Endothelial cell (in vitro differentiated cells): ENCODE measurements around the gene IRF9. TPM values are rescaled to one million over a fixed set of nuclear protein-coding genes. Genes with fewer than 3 reads are reported as not detected.

Experiments used
- DNase-seq: peaks from one replicate; pipeline ENCODE4 v3.0.0; 2021; ENCODE audit warnings: low spot score
- H3K27ac Mint-ChIP-seq: one replicate; pipeline ENCODE4 v1.8.0; 2021; ENCODE audit warnings: mixed read lengths, inconsistent platforms; ENCODE audit not compliant: unreplicated experiment
- H3K27me3 Mint-ChIP-seq: one replicate; pipeline ENCODE4 v1.8.0; 2021; ENCODE audit warnings: mild to moderate bottlenecking, moderate library complexity, mixed read lengths, inconsistent platforms; ENCODE audit not compliant: unreplicated experiment
- H3K36me3 Mint-ChIP-seq: one replicate; pipeline ENCODE4 v1.8.0; 2021; ENCODE audit warnings: mild to moderate bottlenecking, low read depth, mixed read lengths, inconsistent platforms; ENCODE audit not compliant: unreplicated experiment
- H3K4me1 Mint-ChIP-seq: one replicate; pipeline ENCODE4 v1.8.0; 2021; ENCODE audit warnings: mild to moderate bottlenecking, mixed read lengths, inconsistent platforms; ENCODE audit not compliant: unreplicated experiment
- H3K4me3 Mint-ChIP-seq: one replicate; pipeline ENCODE4 v1.8.0; 2021; ENCODE audit warnings: mild to moderate bottlenecking, mixed read lengths, inconsistent platforms; ENCODE audit not compliant: unreplicated experiment
- H3K9me3 Mint-ChIP-seq: one replicate; pipeline ENCODE4 v1.8.0; 2021; ENCODE audit warnings: mixed read lengths, inconsistent platforms; ENCODE audit not compliant: unreplicated experiment
- total RNA-seq: library from RNA; stranded (reverse); fragmentation: NEBNext Ultra II Directional; extraction: Animal tissue kit (Norgen Biotek cat#: 25700); gene quantifications from one replicate; pipeline ENCODE4 v1.2.1, GENCODE V29; 2021; ENCODE audit not compliant: unreplicated experiment
- TF ChIP-seq, protein P1 (sequence below): fragments of 200-600 bp; sonication (generic); IDR thresholded peaks from one replicate; pipeline ENCODE4 v1.5.0; 2021; ENCODE audit warnings: antibody characterized with exemption; ENCODE audit not compliant: unreplicated experiment

Gene IRF9
- total RNA-seq, 1 donor from 2014 or later: 25.7 TPM

DNA sequence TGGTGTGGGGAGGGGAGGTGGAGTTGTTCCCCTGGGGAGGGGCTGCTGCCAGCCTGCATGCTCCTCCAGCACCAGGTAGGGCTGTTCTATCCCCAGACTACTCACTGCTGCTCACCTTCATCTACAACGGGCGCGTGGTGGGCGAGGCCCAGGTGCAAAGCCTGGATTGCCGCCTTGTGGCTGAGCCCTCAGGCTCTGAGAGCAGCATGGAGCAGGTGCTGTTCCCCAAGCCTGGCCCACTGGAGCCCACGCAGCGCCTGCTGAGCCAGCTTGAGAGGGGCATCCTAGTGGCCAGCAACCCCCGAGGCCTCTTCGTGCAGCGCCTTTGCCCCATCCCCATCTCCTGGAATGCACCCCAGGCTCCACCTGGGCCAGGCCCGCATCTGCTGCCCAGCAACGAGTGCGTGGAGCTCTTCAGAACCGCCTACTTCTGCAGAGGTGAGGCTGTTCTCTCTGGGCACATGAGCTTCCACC lies 3.5 kb downstream of the IRF9 start:
- Mint-ChIP-seq H3K36me3 (peaks cover 50% of the 10 kb centered on the region), H3K9me3 (no peaks in the 10 kb centered on the region), H3K27ac (no peak overlapping the region), H3K27me3 (peaks cover 9% of the 10 kb centered on the region), H3K4me3 (no peak overlapping the region), H3K4me1 (peaks cover 11% of the 10 kb centered on the region)
- TF ChIP-seq, protein P1, sequence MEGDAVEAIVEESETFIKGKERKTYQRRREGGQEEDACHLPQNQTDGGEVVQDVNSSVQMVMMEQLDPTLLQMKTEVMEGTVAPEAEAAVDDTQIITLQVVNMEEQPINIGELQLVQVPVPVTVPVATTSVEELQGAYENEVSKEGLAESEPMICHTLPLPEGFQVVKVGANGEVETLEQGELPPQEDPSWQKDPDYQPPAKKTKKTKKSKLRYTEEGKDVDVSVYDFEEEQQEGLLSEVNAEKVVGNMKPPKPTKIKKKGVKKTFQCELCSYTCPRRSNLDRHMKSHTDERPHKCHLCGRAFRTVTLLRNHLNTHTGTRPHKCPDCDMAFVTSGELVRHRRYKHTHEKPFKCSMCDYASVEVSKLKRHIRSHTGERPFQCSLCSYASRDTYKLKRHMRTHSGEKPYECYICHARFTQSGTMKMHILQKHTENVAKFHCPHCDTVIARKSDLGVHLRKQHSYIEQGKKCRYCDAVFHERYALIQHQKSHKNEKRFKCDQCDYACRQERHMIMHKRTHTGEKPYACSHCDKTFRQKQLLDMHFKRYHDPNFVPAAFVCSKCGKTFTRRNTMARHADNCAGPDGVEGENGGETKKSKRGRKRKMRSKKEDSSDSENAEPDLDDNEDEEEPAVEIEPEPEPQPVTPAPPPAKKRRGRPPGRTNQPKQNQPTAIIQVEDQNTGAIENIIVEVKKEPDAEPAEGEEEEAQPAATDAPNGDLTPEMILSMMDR: no peak
- no peak for DNase-seq

GRCh38 chr14:24165785-24166184 lies 4.7 kb downstream of the IRF9 start:
- H3K4me1 Mint-ChIP-seq: peaks cover 11% of the 10 kb centered on the region
- peaks cover 44% of the 10 kb centered on the region for H3K36me3 Mint-ChIP-seq
- DNase-seq: no peak

GRCh38 chr14:24167469-24168114 lies 6.5 kb downstream of the IRF9 start:
- Mint-ChIP-seq H3K36me3 (peaks cover 39% of the 10 kb centered on the region), H3K27me3 (peaks cover 4% of the 10 kb centered on the region), H3K9me3 (no peaks in the 10 kb centered on the region), H3K4me3 (peak overlapping the region; percentile 48), H3K4me1 (peaks cover 3% of the 10 kb centered on the region), H3K27ac (no peak overlapping the region)
- TF ChIP-seq, protein P1: no peak
- DNase-seq: no peak

More at GRCh38 chr14:24165785-24166184, 4.7 kb downstream of the IRF9 start:
- TF ChIP-seq, protein P1: no peak
- peaks cover 2% of the 10 kb centered on the region for H3K27me3 Mint-ChIP-seq
- H3K27ac Mint-ChIP-seq: no peak overlapping the region
- H3K9me3 Mint-ChIP-seq: no peaks in the 10 kb centered on the region
- peak overlapping the region; percentile 87 for H3K4me3 Mint-ChIP-seq

DNA sequence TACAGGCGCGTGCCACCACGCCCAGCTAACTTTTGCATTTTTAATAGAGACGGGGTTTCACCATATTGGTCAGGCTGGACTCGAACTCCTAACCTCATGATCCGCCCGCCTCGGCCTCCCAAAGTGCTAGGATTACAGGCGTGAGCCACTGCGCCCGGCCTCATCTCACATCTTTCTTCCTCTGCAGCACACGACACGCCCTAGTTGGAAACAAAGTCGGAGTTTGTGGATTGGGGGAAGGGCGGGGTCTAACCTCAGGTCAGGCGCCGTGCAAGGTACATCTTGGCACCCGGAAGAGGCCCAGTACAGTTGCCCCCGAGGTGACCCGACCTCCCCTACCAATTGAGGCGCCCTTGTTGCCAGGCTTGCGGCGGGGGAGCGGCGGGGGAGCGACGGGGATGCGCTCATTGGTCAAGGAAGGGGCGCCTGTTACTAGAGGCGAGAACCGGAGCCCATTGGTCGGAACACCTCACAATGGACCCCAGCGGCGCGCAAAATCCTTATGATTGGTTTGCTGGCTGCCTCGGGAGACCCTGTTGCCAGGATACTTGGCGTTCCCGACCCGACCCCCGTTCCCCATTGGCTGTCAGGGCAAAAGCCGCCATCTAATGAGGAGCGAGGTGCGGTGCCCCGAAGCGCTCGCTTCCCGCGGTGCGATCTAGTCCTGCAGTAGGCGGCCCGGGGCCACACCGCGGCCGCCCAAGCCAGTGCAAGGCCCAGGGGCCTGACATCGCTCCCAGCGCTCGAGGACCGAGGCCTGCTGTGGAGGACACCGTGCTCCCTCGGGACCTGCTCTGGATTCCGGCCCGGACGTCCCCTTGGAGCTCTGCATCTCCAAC lies 10.6 kb downstream of the IRF9 start, which contains the start of gene REC8:
REC8 (plus strand) TSS at position 659 of the 839 bp plus-strand sequence. CDS start 473 bp downstream, outside the sequence.
- Mint-ChIP-seq H3K36me3 (peaks cover 18% of the 10 kb centered on the region), H3K9me3 (no peaks in the 10 kb centered on the region), H3K27me3 (peaks cover 4% of the 10 kb centered on the region), H3K4me1 (peaks cover 3% of the 10 kb centered on the region), H3K27ac (no peak within 1 kb of the TSS), H3K4me3 (peak within 1 kb of the TSS; percentile 89)
- DNase-seq: peak; percentile 90
- TF ChIP-seq, protein P1: no peak
